ENCODE measurements around the gene FN3K.
"Not testable (repeated sequence)": the region's sequence is repeated elsewhere in the genome, so short reads cannot be mapped to it uniquely, and the experiment has no call there.

Gene FN3K

DNA sequence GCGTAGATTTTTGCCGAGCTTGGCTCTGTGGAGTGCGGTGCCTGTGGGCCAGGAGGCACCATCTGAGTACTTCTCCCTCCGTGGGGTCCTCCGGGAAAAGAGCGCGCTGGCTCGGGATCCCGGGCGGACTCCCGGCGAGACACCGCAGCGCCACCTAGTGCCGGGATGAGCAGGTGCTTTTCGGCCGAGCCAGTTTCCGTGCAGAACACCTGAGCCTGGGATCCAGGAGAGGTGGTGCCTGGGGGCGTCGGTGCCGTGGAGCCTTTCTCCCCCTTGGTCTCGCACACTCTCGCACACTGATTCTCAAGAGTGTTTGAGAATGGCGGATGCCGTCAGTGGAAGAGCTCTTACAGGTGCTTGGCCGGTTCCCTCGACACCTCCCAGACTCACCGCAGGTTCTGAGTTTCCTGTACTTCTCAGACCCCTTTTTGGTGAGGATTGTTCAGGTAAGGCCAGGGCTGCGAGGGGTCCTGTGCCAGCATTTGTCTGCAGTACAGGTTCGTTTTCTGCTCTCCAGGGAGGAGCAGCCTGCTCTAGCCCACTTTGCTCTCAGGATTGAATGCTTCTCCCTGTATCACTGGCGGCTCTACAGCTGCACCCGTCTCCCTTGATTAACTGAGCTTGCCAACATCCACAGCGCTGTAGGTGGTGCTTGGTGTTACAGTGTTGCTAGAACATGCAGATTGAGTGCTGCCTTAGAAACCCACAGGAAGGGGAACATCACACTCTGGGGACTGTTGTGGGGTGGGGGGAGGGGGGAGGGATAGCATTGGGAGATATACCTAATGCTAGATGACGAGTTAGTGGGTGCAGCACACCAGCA, 39.8 kb downstream of the FN3K start:
- DNase-seq (ENCODE audit: low spot score): peak; percentile 24

DNA sequence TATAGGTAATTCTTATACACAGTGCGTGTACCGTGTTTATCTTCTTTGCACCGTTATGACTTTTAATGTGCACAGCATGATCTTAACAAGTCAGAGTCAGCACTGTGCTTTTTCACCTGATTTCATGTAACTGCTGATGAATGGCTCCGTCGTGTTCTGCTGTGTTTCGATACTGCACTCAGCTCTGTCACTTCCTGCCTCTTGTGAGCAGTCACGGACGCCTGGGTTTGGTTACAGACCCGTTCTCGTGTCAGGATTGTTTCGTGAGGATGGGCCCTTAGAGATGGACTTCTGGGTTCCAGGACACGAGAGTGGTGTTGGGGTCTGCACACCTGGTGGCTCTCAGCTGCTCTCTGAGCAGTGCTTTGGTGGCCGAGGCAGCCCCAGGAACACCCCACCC, 41.0 kb downstream of the FN3K start:
- DNase-seq (ENCODE audit: low spot score): no peak

DNA sequence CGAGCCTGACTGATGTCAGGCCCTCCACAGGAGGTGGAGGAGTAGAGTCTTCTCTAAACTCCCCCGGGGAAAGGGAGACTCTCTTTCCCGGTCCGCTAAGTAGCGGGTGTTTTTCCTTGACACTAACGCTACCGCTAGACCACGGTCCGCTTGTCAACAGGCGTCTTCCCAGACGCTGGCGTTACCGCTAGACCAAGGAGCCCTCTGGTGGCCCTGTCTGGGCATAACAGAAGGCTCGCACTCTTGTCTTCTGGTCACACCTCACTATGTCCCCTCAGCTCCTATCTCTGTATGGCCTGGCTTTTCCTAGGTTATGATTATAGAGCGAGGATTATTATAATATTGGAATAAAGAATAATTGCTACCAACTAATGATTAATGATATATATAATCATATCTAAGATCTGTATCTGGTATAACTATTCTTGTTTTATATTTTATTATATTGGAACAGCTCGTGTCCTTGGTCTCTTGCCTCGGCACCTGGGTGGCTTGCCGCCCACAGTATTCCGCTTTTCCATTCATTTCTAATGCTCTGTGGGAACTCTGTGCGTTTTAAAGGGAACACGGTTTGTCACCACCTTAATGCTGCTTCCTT, 42.5 kb downstream of the FN3K start:
- not testable (repeated sequence) for DNase-seq (ENCODE audit: low spot score)

DNA sequence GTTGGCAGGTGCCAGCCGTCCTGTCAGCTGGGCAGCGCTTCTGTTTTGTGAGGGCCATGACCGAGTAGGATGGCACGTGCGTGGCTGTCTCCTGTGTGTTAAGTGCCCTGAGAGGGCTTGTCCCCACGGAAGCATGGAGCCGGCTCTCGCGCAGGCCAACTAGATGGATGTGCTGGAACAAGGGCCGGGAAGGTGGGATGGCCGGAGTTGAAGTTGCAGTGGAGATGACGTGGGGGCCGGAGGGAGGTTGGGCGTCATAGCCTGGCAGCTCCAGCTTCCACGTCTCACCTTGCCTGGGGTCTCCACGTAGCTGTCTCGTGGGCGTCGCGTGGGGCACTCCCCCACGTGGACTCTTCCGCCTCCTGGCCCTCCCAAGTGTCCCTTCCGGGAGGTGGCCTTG, 44.1 kb downstream of the FN3K start:
- DNase-seq (ENCODE audit: low spot score): no peak

DNA sequence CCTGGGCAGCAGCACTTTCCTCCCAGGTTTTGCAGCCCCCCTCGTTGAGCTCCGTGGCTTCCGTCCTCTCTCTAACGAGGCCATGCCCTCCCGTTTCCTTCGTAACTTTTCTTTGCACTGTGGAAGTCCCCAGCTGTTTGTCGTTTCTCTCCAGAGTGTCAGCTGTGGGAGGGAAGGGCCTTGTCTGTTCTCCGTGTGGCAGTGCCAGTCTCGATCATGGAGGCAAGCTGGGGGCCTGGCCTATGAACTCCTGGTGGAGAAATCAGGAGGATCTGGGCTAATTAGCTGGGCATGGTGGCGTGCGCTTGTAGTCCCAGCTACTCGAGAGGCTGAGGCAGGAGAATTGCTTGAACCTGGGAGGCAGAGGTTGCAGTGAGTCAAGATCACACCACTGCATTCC, 44.8 kb downstream of the FN3K start:
- DNase-seq (ENCODE audit: low spot score): no peak

DNA sequence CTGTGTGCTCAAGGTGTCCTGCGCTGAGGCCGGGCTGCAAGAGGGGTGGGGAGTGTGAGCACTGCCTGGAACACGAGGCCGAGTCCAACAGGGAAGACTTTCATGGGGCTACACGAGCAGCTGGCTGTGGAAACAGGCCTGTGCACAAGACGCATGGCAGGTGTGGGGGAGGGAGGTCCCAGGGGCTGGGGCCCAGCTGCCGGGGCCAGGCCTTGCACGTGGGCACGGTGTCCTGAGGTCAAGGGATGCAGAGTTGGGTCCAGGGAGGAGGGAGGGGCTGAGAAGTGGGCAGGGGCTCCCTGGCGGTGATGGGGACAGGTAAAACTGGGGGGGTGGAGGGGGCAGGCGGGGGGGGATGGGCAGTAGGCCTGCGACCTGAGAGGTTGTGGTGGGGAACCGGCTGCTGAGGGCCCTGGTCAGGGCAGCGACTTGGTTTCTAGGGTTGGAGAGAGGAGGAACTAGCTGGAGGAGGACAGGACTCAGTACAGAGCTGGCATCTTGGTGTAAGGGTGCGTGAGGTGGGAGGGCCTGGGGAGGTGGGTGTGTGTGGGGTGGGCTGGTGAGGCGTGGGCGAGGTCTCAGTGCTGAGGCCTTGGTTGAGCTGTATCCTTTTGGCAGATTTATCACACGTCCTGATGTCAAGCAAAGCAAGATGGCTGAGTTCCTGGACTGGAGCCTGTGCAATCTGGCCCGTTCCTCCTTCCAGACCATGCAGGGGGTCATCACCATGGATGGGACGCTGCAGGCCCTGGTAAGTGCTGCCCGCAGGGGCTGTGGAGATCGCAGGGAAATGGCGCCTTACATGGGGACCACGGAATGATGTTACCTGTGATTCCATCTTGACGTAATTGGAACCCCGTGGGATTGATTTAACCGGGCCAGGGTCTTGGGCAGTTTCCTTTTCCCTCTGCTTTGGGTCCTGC, 45.8 kb downstream of the FN3K start:
- no peak for DNase-seq (ENCODE audit: low spot score)

DNA sequence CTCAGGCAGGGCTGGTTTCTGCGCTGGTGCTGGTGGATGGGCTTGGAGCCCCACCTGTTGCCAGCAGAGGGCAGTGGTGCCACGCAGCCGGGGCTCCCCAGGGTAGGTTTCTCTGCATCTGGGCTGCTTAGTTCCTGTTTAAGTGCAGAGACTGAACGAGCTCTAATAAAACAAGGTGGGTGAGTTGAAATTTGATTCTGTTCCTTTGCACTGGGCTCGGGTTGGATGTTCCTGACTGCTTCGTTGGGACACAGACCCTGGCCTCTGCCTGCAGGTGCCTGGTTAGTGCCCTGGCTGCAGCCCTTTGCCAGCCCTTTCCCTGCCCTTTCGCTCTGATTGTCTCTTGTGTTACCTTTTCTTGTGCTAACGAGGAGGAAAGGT, 46.5 kb downstream of the FN3K start:
- peak; percentile 84 for DNase-seq (ENCODE audit: low spot score)

DNA sequence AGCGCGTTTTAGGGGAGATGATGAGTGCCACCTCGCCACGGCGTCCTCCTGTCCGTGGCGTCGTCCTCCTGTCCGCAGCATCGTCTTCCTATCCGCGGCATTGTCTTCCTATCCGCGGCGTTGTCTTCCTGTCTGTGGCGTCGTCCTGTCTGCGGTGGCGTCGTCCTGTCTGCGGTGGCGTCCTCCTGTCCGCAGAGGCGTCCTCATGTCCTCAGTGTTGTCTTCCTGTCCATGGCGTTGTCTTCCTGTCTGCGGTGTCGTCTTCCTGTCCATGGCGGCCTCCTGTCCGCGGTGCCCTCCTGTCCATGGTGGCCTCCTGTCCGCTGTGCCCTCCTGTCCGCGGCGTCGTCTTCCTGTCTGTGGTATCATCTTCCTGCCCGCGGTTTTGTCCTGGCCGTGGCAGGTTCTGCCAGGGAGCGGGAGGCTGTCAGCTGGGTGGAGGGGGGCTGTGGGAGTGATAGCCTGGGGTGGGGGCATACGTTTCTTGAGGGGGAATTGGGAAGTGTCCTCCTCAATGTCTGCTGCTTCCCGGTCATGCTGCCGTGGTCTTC, 47.3 kb downstream of the FN3K start:
- DNase-seq (ENCODE audit: low spot score): no peak

DNA sequence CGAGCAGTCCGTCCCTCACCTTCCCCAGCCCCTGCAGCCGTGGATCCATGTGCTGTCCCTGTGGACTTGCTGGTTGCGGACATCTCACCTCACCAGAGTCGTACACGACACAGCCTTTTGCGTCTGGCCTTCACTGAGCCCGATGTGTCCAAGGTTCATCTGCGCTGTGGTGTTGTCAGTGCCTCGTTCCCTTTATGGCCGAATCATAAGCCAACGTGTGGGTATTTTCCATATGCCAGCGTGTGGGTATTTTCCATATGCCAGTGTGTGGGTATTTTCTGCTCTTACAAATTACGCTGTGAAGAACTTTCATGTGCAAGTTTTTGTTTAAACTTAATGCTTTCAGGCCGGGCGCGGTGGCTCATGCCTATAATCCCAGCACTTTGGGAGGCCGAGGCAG, 48.1 kb downstream of the FN3K start:
- no peak for DNase-seq (ENCODE audit: low spot score)

DNA sequence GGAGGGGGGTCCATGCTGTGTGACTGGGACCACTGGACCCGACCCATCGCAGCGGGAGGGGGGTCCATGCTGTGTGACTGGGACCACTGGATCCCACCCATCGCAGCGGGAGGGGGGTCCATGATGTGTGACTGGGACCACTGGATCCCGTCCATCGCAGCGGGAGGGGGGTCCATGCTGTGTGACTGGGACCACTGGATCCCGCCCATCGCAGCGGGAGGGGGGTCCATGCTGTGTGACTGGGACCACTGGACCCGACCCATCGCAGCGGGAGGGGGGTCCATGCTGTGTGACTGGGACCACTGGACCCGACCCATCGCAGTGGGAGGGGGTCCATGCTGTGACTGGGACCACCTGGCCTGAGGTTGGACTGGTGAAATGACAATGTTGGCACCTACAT, 50.2 kb downstream of the FN3K start:
- not testable (repeated sequence) for DNase-seq (ENCODE audit: low spot score)

DNA sequence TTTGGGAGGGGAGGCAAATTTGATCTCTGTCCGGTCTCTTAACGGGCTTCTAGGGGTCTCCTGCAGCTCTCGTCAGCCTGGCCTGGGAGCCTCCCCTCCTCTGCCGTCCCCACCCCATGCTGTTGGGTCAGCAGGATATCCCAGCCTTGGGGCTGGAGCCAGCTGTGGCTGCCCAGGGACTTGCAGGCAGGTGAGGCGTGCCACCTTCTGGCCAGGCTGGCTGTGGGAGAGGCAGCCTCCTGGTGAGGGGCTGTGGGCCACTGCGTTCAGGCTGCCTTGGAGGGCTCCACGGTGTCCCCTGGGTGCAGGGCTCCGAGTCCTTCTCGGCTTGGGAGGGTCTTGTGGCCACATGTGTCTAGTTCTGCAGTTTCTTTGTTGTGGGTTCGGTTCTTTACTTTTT, 51.0 kb downstream of the FN3K start:
- no peak for DNase-seq (ENCODE audit: low spot score)

DNA sequence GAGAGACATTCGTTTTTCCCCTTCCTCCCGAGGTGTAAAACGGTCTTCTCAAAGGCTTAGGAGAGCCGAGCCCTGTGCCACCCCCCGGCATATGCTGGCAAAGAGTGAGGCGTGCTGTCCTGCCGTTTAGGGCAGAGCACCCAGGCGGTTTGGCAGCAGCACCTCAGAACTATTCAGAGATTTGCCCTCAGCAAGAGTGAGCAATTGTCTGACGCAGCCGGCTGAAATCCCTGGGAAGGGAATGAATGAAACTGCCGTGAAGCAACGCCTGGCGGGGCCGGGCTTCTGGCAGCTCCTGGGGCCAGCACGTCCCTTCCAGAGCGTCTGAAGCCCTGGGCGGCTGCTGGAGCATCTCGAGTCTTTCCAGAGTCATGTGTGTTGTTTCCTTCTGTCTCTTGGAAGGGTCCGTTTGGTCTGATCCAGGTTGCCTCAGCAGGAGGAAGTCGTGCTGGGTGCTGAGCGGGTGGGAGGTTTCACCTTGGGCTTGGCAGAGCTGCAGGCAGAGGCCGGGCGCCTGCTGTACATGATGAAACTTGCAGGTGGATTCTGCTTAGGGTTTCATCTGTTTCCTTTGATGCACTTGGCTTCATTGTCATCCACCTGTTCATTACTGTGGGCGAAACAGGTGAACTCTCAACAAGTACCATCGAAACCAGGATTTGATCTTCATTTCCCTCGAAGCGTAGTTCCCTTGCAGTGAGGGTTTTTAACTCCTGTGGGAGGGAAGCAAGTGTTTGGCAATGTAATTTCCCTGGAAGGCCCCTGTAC, 51.9 kb downstream of the FN3K start:
- no peak for DNase-seq (ENCODE audit: low spot score)

DNA sequence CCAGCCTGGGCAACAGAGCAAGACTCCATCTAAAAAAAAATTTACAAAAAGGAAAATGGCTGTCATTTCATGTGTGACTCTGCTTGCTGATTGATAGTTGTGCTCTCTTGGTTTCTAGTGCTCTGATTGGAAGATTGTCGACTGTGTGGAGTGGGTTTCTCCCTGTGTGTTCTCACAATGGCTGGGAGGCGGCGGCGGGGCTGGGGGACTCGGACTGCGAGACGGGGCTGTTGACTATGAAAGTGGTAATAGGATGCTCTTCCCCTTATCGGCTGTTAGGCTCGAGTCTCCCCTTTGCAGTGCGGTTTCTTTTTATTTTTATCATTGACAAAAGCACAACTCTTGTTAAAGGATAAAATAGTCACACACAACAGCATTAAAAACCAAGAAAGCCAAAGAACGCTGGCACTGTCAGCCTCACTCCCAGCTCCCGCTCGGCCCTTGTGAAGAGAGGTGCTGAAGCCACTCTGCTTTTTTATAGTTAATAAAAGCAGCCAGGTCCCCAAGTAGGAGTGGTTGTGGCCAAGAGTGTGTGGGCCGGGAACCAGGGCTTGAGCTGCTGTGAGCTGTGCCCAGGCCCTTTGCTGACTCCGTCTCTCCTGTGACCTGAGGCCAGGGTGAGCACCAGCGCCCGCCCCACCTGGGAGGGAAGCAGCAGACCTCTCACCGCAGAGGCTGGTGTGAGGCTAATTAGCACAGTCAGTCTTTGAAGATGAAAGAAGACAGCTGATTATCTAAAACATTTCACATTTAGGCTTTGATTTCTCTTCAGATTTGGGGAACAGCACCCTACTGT, 53.0 kb downstream of the FN3K start:
- DNase-seq (ENCODE audit: low spot score): no peak

DNA sequence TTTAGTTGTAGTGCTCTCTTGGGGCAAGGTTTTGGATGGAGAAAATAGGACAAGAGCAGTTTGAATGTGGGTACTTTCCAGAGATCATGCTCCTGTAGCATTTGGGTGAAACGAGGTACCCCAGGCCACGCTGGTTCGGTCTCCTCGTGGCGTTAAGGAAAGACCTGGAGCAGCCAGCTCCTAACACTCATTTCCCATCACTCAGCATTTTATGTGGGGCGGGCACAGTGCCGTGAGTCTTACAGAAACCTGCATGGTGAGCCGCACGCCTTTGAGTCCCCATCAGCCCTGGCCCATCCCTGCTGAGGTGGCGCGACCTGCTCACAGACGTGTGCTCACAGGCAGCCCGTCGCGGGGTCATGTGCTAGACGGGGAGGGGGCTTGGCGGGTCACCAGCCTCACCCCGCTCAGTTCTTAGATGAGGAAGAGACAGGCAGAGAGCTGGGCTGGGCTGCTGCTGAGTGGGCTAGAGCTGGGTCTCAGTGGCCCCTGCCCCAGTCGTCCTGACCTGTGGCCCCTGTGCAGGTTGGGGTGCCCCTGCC, 53.7 kb downstream of the FN3K start:
- no peak for DNase-seq (ENCODE audit: low spot score)

DNA sequence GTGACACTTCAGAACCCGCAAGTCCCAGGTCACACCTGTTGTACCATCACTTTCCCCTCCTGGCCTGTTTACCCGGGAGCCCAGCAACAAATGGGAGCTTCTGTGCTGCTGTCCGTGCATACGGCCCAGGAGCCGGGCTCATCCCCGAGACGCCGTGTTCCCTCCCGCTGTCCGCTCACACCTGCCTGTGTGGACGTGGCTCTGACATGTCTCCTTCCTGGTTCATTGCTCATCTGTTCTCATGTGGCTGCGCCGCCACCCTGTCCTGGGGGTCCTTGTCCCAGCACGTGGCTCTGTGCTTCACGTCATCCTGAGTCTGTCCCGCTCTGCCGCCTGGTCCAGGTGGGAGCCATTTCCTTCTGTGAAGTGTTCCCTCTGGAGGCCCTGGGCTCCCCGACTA, 54.4 kb downstream of the FN3K start:
- no peak for DNase-seq (ENCODE audit: low spot score)

DNA sequence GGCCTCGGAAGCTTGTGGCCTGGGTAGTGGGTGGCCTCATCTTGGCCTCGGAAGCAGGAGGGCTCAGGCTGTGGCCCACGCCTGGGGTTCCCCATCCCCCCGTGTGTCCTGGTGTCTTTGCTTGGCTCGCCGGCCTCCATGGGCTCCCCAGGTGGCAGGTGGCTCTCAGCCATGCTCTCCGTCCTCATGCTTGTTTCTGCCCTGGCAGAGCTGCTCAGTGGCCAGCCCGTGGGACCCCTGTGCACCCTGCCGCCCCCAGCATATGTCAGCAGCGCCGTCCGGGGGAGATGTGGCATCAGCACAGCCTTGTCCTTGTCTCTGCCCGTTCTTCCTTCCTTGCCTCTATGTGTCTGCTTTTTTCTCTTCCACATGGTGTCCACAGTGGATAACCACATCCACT, 55.0 kb downstream of the FN3K start:
- DNase-seq (ENCODE audit: low spot score): no peak

DNA sequence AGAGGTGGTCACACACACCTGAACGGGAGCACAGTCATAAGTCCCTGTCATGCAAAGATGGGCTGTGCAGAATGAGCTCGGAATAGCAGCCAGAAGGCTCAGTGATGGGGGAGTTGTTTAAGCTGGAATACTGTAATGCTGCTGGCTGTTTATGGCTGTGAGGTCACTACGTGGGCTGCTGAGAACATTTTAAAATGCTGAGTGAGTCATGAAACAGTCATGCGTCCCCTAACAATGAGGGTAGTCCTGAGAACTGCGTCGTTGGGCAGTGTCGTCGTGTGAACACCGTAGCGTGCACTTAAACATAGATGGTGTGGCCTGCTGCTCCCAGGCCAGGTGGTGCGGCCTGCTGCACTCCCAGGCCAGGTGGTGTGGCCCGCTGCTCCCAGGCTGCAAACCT, 56.1 kb downstream of the FN3K start:
- no peak for DNase-seq (ENCODE audit: low spot score)

DNA sequence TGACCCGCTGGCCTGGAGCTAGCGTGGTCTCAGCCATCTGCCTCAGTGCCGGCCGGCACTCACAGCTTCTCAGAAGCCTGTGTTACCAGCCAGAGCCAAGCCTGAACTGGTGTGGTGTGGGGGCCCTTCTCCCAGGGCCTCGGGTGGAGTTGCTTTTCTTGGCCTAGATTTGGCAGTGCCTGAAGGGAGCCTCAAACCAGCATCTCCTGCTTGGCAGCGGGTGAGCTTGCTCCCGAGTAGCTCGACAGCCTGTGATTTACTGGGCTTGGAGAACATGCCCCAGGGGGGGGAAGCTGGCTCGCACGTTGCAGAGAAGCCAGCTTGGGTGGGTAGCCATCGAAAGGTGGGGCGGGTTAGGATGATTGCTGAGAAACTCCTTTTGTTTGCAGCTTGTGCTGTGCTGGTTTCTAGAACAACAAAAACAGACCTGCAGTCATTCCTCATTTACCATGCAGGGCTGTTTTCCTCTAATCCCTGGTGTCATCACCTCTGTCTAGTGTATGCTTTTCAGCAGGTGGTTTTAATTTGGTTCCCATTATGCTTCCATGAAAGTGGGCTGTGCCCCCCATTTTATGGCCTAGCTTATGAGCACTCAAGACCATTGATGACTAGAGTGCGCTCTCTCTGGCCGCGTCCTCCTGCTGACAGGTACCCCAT, 58.7 kb downstream of the FN3K start:
- DNase-seq (ENCODE audit: low spot score): no peak

DNA sequence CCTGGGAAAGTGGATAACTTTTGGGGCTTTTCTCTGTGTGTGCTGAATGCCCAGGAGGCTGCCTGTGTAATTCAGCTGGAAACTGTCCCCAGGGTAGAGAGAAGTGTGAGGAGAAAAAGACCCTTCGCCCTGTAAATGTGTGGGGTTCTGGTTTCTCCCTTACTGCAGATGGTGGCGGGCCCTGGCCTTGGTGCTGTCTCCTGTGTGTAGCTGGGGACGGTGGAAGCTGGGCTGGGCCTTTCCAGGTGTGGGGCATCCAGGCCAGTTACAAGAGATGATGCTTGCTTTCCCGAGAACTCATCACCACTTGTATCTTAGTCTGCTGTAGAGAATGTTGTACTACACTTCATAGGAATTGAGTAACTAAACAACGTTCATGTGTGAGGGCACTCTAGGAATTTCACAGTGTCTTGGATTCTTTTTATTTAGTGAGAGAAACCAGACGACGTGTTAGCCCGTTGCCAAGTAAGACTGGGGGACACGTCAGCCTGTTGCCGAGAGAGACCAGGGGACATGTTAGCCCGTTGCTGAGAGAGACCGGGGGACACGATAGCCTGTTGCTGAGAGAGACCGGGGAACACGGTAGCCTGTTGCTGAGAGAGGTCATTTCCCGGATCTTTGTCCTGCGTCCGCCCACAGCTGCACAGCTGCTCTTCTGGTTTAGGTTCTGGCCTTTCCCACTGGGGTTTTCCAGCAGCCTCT, 59.5 kb downstream of the FN3K start:
- DNase-seq (ENCODE audit: low spot score): no peak

DNA sequence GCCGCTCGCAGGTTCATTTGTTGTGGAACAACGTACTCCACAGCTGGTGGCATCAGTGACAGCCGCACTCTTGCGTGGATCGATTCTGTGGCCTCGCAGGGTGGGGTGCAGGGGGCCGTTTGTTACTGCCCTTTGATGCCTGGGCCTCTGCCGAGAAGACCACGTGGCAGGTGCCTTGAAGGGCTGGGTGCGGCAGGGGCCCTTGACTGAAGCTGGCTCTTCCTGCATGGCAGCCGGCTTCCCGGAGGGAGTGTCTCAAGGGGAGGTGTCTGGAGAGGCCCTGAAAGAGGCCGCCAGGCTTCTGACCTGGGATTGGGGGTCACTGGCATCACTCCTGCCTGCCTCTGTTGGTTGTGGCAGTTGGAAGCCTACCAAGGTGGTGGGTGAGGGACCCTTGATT, 60.2 kb downstream of the FN3K start:
- DNase-seq (ENCODE audit: low spot score): no peak
